ENCODE measurements around the gene C12orf76. TPM values are rescaled to one million over a fixed set of nuclear protein-coding genes. Genes with fewer than 3 reads are reported as not detected.

C12orf76 gene
- total and polyA plus RNA-seq, 10 of the 15 experiments (the other 5 are each of a cell fraction or from before 2014, with no cell fraction given) = 3.6 to 20.4 (median 10.7) TPM

DNA sequence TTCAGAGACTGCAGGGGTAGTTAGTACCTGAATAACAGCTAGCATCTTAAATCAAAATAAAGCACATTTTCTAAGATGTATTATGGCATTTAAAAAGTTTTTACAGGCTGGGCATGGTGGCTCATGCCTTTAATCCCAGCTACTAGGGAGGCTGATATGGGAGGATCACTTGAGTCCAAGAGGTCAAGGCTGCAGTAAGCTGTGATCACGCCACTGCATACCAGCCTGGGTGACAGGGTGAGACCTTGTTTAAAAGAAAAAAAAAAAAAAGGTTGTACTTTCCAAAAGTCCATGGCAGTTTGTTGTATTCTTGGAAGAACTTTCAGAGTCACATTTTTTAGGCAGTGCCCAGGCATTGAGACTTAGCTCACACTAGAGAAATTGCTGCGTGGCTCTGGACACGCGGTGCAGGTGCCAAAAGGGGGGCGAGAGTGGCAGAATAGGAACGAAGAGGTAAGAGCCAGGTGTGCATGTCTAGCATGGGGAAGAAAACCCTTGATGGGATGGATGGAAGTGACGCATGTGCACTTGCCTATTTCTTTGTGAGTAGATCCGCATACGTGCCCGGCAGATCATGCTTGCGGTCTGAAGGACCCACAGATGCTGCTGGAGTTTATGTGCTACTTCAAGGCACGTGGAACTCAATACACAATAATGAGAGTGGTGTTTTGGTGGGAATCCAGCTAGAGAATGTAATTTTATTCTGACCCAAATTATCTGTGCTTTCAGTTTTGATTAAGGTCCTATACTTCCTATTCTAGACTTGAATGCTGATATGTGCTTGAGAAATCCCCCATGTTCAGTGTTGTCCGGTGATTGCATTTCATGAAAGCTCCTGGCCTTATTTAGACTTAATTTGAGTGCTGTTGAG lies 37.2 kb downstream of the C12orf76 start (continued):
- TF ChIP-seq YY1 (IDR thresholded peaks at IDR 0.05; ENCODE audit: low read depth, low read length) (no peak), SREBF2 (IDR thresholded peaks at IDR 0.05; ENCODE audit: low read length) (no peak), IRF3 (IDR thresholded peaks at IDR 0.05) (no peak), TAF1 (IDR thresholded peaks at IDR 0.05; ENCODE audit: borderline replicate concordance, low read depth, low read length) (no peak), CHD1 (IDR thresholded peaks at IDR 0.05; ENCODE audit: low read depth, low read length) (no peak), CREB1 (IDR thresholded peaks at IDR 0.05; ENCODE audit: low read depth) (peak; percentile 64; the same call in 1 of the 2 replicates), FOXM1 (IDR thresholded peaks at IDR 0.05; ENCODE audit: low read depth, low read length) (no peak), SMC3 (IDR thresholded peaks at IDR 0.05; ENCODE audit: borderline replicate concordance, low read length) (no peak), IKZF2 (IDR thresholded peaks at IDR 0.05) (peak in 1 of 2 experiments; percentile 34; a peak in 2 of 4 replicates), RUNX3 (IDR thresholded peaks at IDR 0.05; ENCODE audit: low read length) (peak; percentile 83), RBBP5 (conservative IDR thresholded peaks at IDR 0.05) (no peak), STAT1 (conservative IDR thresholded peaks at IDR 0.05) (no peak), FOS (IDR thresholded peaks at IDR 0.05; ENCODE audit: borderline replicate concordance, extremely low read depth, insufficient read length) (no peak), CBFB (IDR thresholded peaks at IDR 0.05; ENCODE audit: low read depth) (peak; percentile 45; the same call in 1 of the 2 replicates), ATF7 (IDR thresholded peaks at IDR 0.05; ENCODE audit: low read depth) (0 out of 2 replicates have a peak, but pooled peaks have one; percentile 50), DPF2 (IDR thresholded peaks at IDR 0.05) (0 out of 2 replicates have a peak, but pooled peaks have one; percentile 26), FOXK2 (IDR thresholded peaks at IDR 0.05) (no peak), NR2C2 (IDR thresholded peaks at IDR 0.05; ENCODE audit: borderline replicate concordance, control insufficient read depth, insufficient read length, low read depth) (no peak), RELA (IDR thresholded peaks at IDR 0.05; ENCODE audit: borderline replicate concordance, partially characterized antibody) (no peak), BCLAF1 (IDR thresholded peaks at IDR 0.05) (no peak), MYC (IDR thresholded peaks at IDR 0.05; ENCODE audit: insufficient read depth, insufficient read length, insufficient replicate concordance, low read length, severe bottlenecking) (no peak), SP1 (IDR thresholded peaks at IDR 0.05; ENCODE audit: low read depth, low read length) (no peak), JUND (IDR thresholded peaks at IDR 0.05; ENCODE audit: low read depth, low read length) (no peak), TARDBP (IDR thresholded peaks at IDR 0.05; ENCODE audit: borderline replicate concordance) (no peak), GABPA (IDR thresholded peaks at IDR 0.05; ENCODE audit: low read depth) (peak; percentile 74), KAT2A (conservative IDR thresholded peaks at IDR 0.05; ENCODE audit: control insufficient read depth, low read depth, low read length) (no peak)
- TF ChIP-seq, protein P1, sequence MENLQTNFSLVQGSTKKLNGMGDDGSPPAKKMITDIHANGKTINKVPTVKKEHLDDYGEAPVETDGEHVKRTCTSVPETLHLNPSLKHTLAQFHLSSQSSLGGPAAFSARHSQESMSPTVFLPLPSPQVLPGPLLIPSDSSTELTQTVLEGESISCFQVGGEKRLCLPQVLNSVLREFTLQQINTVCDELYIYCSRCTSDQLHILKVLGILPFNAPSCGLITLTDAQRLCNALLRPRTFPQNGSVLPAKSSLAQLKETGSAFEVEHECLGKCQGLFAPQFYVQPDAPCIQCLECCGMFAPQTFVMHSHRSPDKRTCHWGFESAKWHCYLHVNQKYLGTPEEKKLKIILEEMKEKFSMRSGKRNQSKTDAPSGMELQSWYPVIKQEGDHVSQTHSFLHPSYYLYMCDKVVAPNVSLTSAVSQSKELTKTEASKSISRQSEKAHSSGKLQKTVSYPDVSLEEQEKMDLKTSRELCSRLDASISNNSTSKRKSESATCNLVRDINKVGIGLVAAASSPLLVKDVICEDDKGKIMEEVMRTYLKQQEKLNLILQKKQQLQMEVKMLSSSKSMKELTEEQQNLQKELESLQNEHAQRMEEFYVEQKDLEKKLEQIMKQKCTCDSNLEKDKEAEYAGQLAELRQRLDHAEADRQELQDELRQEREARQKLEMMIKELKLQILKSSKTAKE (IDR thresholded peaks at IDR 0.05; ENCODE audit: low read depth, poor library complexity, severe bottlenecking) = no peak

Data from GM12878 (cell line).